H1 (cell line): ENCODE data around the gene CDC42. TPM values are rescaled to one million over a fixed set of nuclear protein-coding genes. Genes with fewer than 3 reads are reported as not detected.

Experiments used
- polyA plus RNA-seq, 7 experiments: library from polyadenylated mRNA; depleted of rRNA in 3 of 7; stranded (reverse) in 5 of 7; unstranded in 2 of 7; fragments of >200 nt in 5 of 7; fragments of 200-250 nt in 2 of 7; gene quantifications; 1 replicate in 5 of 7; 2 replicates in 1 of 7; 4 replicates in 1 of 7; pipeline versions ENCODE4 v1.2.1 to v1.2.3, GENCODE V29; 2011 to 2013; ENCODE audit warnings: missing spikeins in 2 of 7, mixed read lengths in 2 of 7
- total RNA-seq: library from RNA; stranded (reverse); fragmentation: NEBNext Ultra II Directional; extraction: Animal tissue kit (Norgen Biotek cat#: 25700); gene quantifications from 2 replicates; pipeline ENCODE4 v1.2.1, GENCODE V29; 2021
- TF ChIP-seq, protein P1 (sequence below): fragments of 300-600 bp; sonication (generic); IDR thresholded peaks from 2 replicates; pipeline ENCODE4 v1.7.1; 2012; ENCODE audit warnings: low read length, moderate library complexity, mild to moderate bottlenecking, inconsistent platforms; ENCODE audit not compliant: insufficient replicate concordance

CDC42 gene
- total and polyA plus RNA-seq, 2 of the 8 experiments (the other 6 are each of a cell fraction or from before 2014, with no cell fraction given), result 110 to 179 TPM

DNA sequence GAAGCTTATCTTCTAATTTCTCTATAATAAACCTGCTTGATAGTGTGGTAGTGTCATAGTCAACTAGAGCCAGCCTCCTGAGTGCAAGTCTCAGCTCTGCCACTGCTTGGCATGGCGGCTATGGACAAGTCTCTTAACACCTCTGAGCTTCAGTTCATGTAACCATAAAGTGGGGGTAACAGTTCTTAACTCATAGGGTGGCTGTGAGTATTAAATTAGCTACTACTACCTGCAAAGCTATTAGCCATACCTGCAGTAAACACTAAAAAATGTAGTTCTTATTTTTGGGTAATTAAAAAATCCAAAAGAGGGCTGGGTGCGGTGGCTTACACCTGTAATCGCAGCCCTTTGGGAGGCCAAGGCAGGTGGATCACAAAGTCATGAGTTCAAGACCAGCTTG is 2.2 kb upstream of the CDC42 start (continued):
- TF ChIP-seq, protein P1, sequence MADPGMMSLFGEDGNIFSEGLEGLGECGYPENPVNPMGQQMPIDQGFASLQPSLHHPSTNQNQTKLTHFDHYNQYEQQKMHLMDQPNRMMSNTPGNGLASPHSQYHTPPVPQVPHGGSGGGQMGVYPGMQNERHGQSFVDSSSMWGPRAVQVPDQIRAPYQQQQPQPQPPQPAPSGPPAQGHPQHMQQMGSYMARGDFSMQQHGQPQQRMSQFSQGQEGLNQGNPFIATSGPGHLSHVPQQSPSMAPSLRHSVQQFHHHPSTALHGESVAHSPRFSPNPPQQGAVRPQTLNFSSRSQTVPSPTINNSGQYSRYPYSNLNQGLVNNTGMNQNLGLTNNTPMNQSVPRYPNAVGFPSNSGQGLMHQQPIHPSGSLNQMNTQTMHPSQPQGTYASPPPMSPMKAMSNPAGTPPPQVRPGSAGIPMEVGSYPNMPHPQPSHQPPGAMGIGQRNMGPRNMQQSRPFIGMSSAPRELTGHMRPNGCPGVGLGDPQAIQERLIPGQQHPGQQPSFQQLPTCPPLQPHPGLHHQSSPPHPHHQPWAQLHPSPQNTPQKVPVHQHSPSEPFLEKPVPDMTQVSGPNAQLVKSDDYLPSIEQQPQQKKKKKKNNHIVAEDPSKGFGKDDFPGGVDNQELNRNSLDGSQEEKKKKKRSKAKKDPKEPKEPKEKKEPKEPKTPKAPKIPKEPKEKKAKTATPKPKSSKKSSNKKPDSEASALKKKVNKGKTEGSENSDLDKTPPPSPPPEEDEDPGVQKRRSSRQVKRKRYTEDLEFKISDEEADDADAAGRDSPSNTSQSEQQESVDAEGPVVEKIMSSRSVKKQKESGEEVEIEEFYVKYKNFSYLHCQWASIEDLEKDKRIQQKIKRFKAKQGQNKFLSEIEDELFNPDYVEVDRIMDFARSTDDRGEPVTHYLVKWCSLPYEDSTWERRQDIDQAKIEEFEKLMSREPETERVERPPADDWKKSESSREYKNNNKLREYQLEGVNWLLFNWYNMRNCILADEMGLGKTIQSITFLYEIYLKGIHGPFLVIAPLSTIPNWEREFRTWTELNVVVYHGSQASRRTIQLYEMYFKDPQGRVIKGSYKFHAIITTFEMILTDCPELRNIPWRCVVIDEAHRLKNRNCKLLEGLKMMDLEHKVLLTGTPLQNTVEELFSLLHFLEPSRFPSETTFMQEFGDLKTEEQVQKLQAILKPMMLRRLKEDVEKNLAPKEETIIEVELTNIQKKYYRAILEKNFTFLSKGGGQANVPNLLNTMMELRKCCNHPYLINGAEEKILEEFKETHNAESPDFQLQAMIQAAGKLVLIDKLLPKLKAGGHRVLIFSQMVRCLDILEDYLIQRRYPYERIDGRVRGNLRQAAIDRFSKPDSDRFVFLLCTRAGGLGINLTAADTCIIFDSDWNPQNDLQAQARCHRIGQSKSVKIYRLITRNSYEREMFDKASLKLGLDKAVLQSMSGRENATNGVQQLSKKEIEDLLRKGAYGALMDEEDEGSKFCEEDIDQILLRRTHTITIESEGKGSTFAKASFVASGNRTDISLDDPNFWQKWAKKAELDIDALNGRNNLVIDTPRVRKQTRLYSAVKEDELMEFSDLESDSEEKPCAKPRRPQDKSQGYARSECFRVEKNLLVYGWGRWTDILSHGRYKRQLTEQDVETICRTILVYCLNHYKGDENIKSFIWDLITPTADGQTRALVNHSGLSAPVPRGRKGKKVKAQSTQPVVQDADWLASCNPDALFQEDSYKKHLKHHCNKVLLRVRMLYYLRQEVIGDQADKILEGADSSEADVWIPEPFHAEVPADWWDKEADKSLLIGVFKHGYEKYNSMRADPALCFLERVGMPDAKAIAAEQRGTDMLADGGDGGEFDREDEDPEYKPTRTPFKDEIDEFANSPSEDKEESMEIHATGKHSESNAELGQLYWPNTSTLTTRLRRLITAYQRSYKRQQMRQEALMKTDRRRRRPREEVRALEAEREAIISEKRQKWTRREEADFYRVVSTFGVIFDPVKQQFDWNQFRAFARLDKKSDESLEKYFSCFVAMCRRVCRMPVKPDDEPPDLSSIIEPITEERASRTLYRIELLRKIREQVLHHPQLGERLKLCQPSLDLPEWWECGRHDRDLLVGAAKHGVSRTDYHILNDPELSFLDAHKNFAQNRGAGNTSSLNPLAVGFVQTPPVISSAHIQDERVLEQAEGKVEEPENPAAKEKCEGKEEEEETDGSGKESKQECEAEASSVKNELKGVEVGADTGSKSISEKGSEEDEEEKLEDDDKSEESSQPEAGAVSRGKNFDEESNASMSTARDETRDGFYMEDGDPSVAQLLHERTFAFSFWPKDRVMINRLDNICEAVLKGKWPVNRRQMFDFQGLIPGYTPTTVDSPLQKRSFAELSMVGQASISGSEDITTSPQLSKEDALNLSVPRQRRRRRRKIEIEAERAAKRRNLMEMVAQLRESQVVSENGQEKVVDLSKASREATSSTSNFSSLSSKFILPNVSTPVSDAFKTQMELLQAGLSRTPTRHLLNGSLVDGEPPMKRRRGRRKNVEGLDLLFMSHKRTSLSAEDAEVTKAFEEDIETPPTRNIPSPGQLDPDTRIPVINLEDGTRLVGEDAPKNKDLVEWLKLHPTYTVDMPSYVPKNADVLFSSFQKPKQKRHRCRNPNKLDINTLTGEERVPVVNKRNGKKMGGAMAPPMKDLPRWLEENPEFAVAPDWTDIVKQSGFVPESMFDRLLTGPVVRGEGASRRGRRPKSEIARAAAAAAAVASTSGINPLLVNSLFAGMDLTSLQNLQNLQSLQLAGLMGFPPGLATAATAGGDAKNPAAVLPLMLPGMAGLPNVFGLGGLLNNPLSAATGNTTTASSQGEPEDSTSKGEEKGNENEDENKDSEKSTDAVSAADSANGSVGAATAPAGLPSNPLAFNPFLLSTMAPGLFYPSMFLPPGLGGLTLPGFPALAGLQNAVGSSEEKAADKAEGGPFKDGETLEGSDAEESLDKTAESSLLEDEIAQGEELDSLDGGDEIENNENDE, result no peak
- TF ChIP-seq, all 59 proteins: peak for 0
